PC-9 (cell line): ENCODE results near the gene RNF168.
"Not testable (repeated sequence)": the region's sequence is repeated elsewhere in the genome, so short reads cannot be mapped to it uniquely, and the experiment has no call there.

Experiments used
- EZH2 ChIP-seq: fragments of 200-600 bp; sonication (generic); IDR thresholded peaks from 2 replicates; pipeline ENCODE4 v1.8.0; 2017; ENCODE audit warnings: antibody characterized with exemption, low read depth
- TF ChIP-seq, protein P1 (sequence below): fragments of 200-600 bp; sonication (generic); conservative IDR thresholded peaks from 2 replicates; pipeline ENCODE4 v1.6.1; 2017; ENCODE audit warnings: mixed run types, antibody characterized with exemption, mild to moderate bottlenecking, moderate library complexity

DNA sequence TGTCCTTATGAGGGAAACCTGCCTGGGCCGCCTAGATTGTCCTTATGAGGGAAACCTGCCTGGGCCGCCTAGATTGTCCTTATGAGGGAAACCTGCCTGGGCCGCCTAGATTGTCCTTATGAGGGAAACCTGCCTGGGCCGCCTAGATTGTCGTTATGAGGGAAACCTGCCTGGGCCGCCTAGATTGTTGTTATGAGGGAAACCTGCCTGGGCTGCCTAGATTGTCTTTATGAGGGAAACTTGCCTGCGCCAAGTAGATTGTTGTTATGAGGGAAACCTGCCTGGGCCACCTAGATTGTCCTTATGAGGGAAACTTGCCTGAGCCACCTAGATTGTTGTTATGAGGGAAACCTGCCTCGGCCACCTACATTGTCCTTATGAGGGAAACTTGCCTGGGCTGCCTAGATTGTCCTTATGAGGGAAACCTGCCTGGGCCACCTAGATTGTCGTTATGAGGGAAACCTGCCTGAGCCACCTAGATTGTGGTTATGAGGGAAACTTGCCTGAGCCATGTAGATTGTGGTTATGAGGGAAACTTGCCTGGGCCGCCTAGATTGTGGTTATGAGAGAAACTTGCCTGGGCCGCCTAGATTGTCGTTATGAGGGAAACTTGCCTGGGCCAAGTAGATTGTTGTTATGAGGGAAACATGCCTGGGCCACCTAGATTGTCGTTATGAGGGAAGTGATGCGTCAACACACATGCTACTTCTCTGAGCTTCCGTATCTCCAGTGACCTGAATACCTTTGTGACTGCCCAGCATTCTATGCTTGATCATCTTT, 8.3 kb upstream of the RNF168 start:
- TF ChIP-seq, protein P1, sequence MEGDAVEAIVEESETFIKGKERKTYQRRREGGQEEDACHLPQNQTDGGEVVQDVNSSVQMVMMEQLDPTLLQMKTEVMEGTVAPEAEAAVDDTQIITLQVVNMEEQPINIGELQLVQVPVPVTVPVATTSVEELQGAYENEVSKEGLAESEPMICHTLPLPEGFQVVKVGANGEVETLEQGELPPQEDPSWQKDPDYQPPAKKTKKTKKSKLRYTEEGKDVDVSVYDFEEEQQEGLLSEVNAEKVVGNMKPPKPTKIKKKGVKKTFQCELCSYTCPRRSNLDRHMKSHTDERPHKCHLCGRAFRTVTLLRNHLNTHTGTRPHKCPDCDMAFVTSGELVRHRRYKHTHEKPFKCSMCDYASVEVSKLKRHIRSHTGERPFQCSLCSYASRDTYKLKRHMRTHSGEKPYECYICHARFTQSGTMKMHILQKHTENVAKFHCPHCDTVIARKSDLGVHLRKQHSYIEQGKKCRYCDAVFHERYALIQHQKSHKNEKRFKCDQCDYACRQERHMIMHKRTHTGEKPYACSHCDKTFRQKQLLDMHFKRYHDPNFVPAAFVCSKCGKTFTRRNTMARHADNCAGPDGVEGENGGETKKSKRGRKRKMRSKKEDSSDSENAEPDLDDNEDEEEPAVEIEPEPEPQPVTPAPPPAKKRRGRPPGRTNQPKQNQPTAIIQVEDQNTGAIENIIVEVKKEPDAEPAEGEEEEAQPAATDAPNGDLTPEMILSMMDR = not testable (repeated sequence)
- TF ChIP-seq EZH2 = not testable (repeated sequence)
